ENCODE measurements around the gene JAZF1. TPM values are rescaled to one million over a fixed set of nuclear protein-coding genes. Genes with fewer than 3 reads are reported as not detected.

Gene JAZF1
- total and polyA plus RNA-seq, 3 donors from 2014 or later: 38.5 to 51.0 (median 46.4) TPM

DNA sequence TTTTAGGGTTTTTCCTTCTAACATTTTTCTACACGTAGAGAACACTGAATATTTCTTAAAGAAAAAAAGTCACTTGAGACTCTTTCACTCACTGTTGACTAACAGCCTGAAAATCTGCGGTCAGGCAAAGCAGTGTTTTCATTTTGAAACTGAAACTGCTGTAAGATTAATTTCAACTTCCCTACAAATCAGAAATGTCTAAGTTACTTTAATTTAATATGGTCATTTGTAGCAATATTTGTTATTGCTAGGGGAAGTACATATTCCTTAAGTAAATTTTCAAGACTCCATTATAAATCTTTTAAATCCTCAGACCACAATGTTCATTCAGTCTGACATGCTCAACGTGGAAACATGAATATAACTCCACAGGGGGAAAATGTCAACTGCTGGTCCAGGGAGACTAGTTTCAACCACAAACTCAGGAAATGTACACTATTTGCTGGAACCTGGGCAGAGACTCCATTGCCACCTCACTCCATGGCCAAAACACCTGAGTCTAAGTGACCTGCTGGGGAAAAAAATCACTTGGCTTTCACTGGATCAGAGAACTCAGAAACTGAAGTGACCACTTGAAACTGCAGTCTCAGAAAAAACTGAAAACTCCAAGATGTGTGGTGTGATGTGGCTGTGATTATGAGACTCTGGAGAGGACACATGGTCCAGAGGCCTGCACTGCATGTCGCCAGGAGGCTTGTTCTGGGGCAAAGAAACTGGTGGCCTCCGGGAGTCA is 279.4 kb downstream of the JAZF1 start:
- Histone ChIP-seq H3K27ac (no peak overlapping the region), H3K36me3 (ENCODE audit: low read depth, missing control alignments) (no peaks in the 10 kb centered on the region), H3K4me3 (no peak overlapping the region), H3K4me1 (peaks cover 14% of the 10 kb centered on the region), H3K27me3 (no peaks in the 10 kb centered on the region), H3K9me3 (no peaks in the 10 kb centered on the region)
- no peak for DNase-seq
- WGBS, 2 donors: 45 to 57% methylated on average over 5 of the region's 5 CpGs
- intact Hi-C loops (cut with DNase I; ENCODE audit: low total_unique reads): no loop called here
- TF ChIP-seq, protein P1, sequence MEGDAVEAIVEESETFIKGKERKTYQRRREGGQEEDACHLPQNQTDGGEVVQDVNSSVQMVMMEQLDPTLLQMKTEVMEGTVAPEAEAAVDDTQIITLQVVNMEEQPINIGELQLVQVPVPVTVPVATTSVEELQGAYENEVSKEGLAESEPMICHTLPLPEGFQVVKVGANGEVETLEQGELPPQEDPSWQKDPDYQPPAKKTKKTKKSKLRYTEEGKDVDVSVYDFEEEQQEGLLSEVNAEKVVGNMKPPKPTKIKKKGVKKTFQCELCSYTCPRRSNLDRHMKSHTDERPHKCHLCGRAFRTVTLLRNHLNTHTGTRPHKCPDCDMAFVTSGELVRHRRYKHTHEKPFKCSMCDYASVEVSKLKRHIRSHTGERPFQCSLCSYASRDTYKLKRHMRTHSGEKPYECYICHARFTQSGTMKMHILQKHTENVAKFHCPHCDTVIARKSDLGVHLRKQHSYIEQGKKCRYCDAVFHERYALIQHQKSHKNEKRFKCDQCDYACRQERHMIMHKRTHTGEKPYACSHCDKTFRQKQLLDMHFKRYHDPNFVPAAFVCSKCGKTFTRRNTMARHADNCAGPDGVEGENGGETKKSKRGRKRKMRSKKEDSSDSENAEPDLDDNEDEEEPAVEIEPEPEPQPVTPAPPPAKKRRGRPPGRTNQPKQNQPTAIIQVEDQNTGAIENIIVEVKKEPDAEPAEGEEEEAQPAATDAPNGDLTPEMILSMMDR (IDR thresholded peaks at IDR 0.05): no peak
- no peak for TF ChIP-seq POLR2A (IDR thresholded peaks at IDR 0.05)

DNA sequence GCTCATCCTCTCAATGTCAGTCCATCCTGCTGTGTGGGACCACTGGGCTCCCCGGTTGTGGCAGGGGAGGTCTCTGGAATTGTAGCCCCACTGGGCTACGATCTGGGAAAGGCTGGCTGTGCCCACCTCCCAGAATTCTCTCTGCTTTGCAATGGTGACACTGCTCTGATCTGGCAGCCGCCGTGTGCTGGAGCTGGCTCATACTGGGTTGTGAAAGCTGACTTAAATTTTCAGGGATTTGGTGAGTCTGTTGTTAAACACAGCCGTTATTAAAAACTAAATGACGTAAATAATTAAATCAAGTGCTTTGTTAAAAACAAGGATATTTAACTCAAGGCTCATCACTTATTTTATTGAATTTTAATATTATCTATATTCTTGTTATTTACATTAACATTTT is 280.6 kb downstream of the JAZF1 start:
- H3K36me3 ChIP-seq (ENCODE audit: low read depth, missing control alignments): no peaks in the 10 kb centered on the region
- no peak for TF ChIP-seq POLR2A (IDR thresholded peaks at IDR 0.05)
- TF ChIP-seq, protein P1 (IDR thresholded peaks at IDR 0.05): no peak
- 92 to 98% methylated on average over 6 of the region's 6 CpGs for WGBS, 2 donors
- DNase-seq: no peak
- no peak overlapping the region for H3K27ac ChIP-seq
- intact Hi-C loops (cut with DNase I; ENCODE audit: low total_unique reads): no loop called here
- no peaks in the 10 kb centered on the region for H3K9me3 ChIP-seq
- peaks cover 14% of the 10 kb centered on the region for H3K4me1 ChIP-seq
- H3K4me3 ChIP-seq: no peak overlapping the region
- no peaks in the 10 kb centered on the region for H3K27me3 ChIP-seq

DNA sequence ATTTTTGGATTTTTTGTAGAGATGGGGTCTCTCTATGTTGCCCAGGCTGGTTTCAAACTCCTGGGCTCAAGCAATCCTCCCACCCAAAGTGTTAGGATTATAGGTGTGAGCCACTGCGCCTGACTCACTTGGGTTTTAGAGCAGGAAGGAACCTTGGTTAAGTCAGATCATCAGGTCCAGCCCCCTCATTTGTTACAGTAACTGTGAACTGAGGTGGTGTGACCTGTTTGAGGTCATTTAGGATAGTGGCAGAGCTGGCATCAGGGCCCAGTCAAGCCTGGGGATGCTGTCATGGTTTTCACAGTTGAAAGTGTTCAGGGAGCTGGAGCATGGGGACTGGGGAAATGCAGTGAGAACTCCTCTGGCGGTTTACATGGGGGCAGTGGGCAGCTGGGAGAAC is 281.0 kb downstream of the JAZF1 start:
- H3K4me1 ChIP-seq: peaks cover 14% of the 10 kb centered on the region
- no peak for TF ChIP-seq POLR2A (IDR thresholded peaks at IDR 0.05)
- TF ChIP-seq, protein P1 (IDR thresholded peaks at IDR 0.05): no peak
- H3K36me3 ChIP-seq (ENCODE audit: low read depth, missing control alignments): no peaks in the 10 kb centered on the region
- 92 to 96% methylated on average over 2 of the region's 2 CpGs for WGBS, 2 donors
- H3K9me3 ChIP-seq: no peaks in the 10 kb centered on the region
- no peak overlapping the region for H3K27ac ChIP-seq
- intact Hi-C loops (cut with DNase I; ENCODE audit: low total_unique reads): no loop called here
- no peaks in the 10 kb centered on the region for H3K27me3 ChIP-seq
- no peak overlapping the region for H3K4me3 ChIP-seq
- DNase-seq: no peak

DNA sequence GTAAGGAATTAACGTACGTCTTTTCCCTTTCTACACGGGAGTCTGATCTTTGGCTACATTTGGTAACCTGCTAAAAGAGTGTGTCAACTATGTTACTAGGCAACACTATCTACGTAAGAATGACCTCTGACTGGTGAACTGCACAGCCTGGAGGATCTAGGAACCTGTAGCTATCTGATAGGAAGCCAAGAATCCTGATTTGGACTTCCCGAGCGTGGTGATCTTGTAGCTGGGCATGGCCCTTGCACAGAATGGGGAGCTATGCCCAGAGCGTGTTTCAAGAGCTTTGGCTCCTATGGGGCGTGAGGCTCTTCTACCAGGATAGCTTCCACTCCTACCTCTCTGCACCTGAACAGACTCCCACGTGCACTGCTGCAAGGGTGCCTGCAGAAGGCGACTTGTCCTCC is 283.2 kb downstream of the JAZF1 start:
- no peak for TF ChIP-seq POLR2A (IDR thresholded peaks at IDR 0.05)
- TF ChIP-seq, protein P1 (IDR thresholded peaks at IDR 0.05): no peak
- no peak for DNase-seq
- 74 to 78% methylated on average over 10 of the region's 10 CpGs for WGBS, 2 donors
- Histone ChIP-seq H3K27me3 (no peaks in the 10 kb centered on the region), H3K36me3 (ENCODE audit: low read depth, missing control alignments) (no peaks in the 10 kb centered on the region), H3K4me1 (peaks cover 14% of the 10 kb centered on the region), H3K9me3 (no peaks in the 10 kb centered on the region), H3K27ac (no peak overlapping the region), H3K4me3 (no peak overlapping the region)
- intact Hi-C loops (cut with DNase I; ENCODE audit: low total_unique reads): no loop called here

DNA sequence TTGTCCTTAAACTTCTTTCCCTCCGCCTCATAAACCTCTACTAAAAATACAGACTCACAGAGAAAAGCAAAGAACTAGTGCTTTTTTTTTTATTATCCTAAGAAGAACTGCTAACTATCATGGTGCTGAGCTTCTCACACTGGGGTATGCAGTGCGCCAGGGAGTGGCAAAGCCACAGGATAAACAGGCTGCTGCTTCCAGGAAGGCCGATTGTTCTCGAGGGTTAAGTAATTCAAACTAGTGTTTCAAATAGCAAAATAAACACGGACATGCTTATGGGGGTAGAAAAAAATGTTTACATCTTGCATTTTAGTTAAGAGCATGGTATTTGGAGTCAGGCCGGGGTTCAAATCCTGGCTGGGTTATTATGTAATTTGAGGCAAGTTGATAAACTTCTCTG is 283.6 kb downstream of the JAZF1 start:
- no peaks in the 10 kb centered on the region for H3K9me3 ChIP-seq
- TF ChIP-seq, protein P1 (IDR thresholded peaks at IDR 0.05): no peak
- TF ChIP-seq POLR2A (IDR thresholded peaks at IDR 0.05): no peak
- WGBS, 2 donors: 84% methylated on average over 6 of the region's 6 CpGs
- intact Hi-C loops (cut with DNase I; ENCODE audit: low total_unique reads): no loop called here
- H3K27me3 ChIP-seq: no peaks in the 10 kb centered on the region
- no peaks in the 10 kb centered on the region for H3K36me3 ChIP-seq (ENCODE audit: low read depth, missing control alignments)
- no peak for DNase-seq
- H3K4me3 ChIP-seq: no peak overlapping the region
- peaks cover 14% of the 10 kb centered on the region for H3K4me1 ChIP-seq
- H3K27ac ChIP-seq: no peak overlapping the region

All from testis (tissue), 3 donors.